Uterus (tissue), 4 donors: ENCODE data around the gene SLC6A18. TPM values are rescaled to one million over a fixed set of nuclear protein-coding genes. Genes with fewer than 3 reads are reported as not detected.
"Not testable (repeated sequence)": the region's sequence is repeated elsewhere in the genome, so short reads cannot be mapped to it uniquely, and the experiment has no call there.

Experiments used
- DNase-seq, 2 donors: peaks; one replicate each; pipeline ENCODE4 v3.0.0-alpha.2; 2019 to 2020
- H3K27ac ChIP-seq, 2 donors: fragments of 200-600 bp; sonication (generic); 1 replicate in 1 of 2; 2 replicates in 1 of 2; pipeline ENCODE4 v1.5.1; 2016 to 2018
- H3K27me3 ChIP-seq, 2 donors: fragments of 200-600 bp; sonication (generic); one replicate each; pipeline ENCODE4 v1.5.1; 2018 to 2019; ENCODE audit warnings: control low read depth in 1 of 2
- H3K36me3 ChIP-seq, 2 donors: fragments of 200-600 bp; sonication (generic); one replicate each; pipeline ENCODE4 v1.5.1; 2019; ENCODE audit warnings: control low read depth in 1 of 2
- H3K4me1 ChIP-seq, 2 donors: fragments of 200-600 bp; sonication (generic); one replicate each; pipeline ENCODE4 v1.5.1; 2018 to 2019; ENCODE audit warnings: control low read depth in 1 of 2
- H3K4me3 ChIP-seq, 2 donors: fragments of 200-600 bp; sonication (generic); 1 replicate in 1 of 2; 2 replicates in 1 of 2; pipeline ENCODE4 v1.5.1; 2018 to 2019; ENCODE audit warnings: mild to moderate bottlenecking in 1 of 2
- H3K9me3 ChIP-seq, 2 donors: fragments of 200-600 bp; sonication (generic); one replicate each; pipeline ENCODE4 v1.5.1; 2019; ENCODE audit warnings: control low read depth in 1 of 2
- POLR2A ChIP-seq, 2 donors: fragments of 450-650 bp; IDR thresholded peaks; one replicate each; pipeline ENCODE4 v1.6.1; 2016; ENCODE audit warnings: antibody characterized with exemption in 2 of 2, mild to moderate bottlenecking in 1 of 2, moderate library complexity in 1 of 2
- intact Hi-C: fragments of 100-400 bp; cut with DNase I; formaldehyde crosslinking; loops from one replicate; pipeline ENCODE4 v1.15.1; 2023; ENCODE audit warnings: low total_unique reads
- total RNA-seq, 4 donors: library from RNA; depleted of rRNA in 3 of 4; stranded (reverse); fragments of >200 nt in 3 of 4; gene quantifications; one replicate each; pipeline versions ENCODE4 v1.1.0 to v1.2.4, GENCODE V29; 2014 to 2023
- TF ChIP-seq, protein P1 (sequence below), 4 experiments: fragments of 200-600 bp in 2 of 4; fragments of 450-650 bp in 2 of 4; sonication (generic) in 2 of 4; IDR thresholded peaks; one replicate each; pipeline ENCODE4 v1.5.1; 2016 to 2019; ENCODE audit warnings: antibody characterized with exemption in 4 of 4, mild to moderate bottlenecking in 2 of 4, moderate library complexity in 1 of 4
- donor health status: DM: yes; HTN: yes; CAD: no.

The SLC6A18 gene
- total RNA-seq, 4 donors from 2014 or later, result not detected

GRCh38 chr5:1266791-1267190 lies 41.6 kb downstream of the SLC6A18 start:
- TF ChIP-seq, protein P1, sequence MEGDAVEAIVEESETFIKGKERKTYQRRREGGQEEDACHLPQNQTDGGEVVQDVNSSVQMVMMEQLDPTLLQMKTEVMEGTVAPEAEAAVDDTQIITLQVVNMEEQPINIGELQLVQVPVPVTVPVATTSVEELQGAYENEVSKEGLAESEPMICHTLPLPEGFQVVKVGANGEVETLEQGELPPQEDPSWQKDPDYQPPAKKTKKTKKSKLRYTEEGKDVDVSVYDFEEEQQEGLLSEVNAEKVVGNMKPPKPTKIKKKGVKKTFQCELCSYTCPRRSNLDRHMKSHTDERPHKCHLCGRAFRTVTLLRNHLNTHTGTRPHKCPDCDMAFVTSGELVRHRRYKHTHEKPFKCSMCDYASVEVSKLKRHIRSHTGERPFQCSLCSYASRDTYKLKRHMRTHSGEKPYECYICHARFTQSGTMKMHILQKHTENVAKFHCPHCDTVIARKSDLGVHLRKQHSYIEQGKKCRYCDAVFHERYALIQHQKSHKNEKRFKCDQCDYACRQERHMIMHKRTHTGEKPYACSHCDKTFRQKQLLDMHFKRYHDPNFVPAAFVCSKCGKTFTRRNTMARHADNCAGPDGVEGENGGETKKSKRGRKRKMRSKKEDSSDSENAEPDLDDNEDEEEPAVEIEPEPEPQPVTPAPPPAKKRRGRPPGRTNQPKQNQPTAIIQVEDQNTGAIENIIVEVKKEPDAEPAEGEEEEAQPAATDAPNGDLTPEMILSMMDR (IDR thresholded peaks at IDR 0.05), result no peak
- no peak for TF ChIP-seq POLR2A (IDR thresholded peaks at IDR 0.05)
- intact Hi-C loops, result no loop called here

DNA sequence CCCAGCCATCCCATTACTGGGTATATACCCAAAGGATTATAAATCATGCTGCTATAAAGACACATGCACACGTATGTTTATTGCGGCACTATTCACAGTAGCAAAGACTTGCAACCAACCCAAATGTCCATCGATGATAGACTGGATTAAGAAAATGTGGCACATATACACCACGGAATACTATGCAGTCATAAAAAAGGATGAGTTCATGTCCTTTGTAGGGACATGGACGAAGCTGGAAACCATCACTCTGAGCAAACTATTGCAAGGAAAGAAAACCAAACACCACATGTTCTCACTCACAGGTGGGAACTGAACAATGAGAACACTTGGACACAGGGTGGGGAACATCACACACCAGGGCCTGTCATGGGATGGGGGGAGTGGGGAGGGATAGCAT lies 42.3 kb downstream of the SLC6A18 start:
- H3K36me3 ChIP-seq, H3K27ac ChIP-seq, H3K9me3 ChIP-seq, H3K4me3 ChIP-seq, H3K27me3 ChIP-seq, DNase-seq, H3K4me1 ChIP-seq, intact Hi-C loops: not testable (repeated sequence)

More at GRCh38 chr5:1266791-1267190, 41.6 kb downstream of the SLC6A18 start:
- Histone ChIP-seq H3K4me3 (no peak overlapping the region), H3K9me3 (no peaks in the 10 kb centered on the region), H3K36me3 (no peaks in the 10 kb centered on the region), H3K4me1 (no peaks in the 10 kb centered on the region), H3K27me3 (no peaks in the 10 kb centered on the region), H3K27ac (no peak overlapping the region)
- DNase-seq, result no peak

DNA sequence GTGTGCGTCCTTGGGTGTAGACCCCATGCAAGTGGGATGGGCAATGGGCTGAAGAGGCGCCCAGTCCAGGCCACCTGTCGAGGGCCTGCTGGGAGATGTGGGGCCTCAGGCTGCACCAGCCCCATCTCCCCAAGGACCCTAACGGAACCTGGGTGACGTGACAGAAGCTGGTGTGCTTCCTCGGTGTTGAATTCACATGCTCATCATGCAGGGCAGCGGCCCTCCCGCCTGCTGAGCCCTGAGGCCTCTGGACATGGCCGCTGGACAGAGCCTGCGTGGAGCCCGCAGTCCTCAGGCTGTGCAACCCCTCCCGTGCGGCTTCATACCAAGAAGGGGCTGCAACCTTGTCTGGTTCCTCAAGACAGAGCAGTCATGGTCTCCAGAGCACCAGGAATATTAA lies 42.9 kb downstream of the SLC6A18 start:
- Histone ChIP-seq H3K27me3 (no peaks in the 10 kb centered on the region), H3K4me3 (no peak overlapping the region), H3K9me3 (no peaks in the 10 kb centered on the region), H3K36me3 (no peaks in the 10 kb centered on the region), H3K4me1 (no peaks in the 10 kb centered on the region), H3K27ac (no peak overlapping the region)
- TF ChIP-seq, protein P1 (IDR thresholded peaks at IDR 0.05), result no peak
- TF ChIP-seq POLR2A (IDR thresholded peaks at IDR 0.05), result no peak
- intact Hi-C loops, result no loop called here
- no peak for DNase-seq

DNA sequence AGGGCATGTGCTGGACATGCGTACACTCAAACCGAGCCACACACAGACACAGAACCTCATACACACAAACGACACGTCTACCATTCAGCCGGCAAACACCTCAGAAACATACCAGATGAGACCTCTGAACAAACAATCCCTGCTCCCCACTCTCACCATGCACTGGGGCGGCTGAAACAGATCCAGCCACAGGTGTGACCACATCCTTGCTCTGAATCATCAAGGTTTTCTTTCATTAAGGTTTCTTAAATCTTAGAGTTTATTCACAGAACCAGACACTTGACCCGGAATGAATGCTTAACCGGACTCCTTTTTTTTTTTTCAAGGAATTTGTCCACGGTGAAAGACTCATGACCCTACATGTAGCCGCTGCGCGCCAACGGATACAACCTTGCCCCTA lies 43.5 kb downstream of the SLC6A18 start:
- no peak for DNase-seq
- no peaks in the 10 kb centered on the region for H3K36me3 ChIP-seq
- H3K27ac ChIP-seq, result no peak overlapping the region
- intact Hi-C loops, result no loop called here
- H3K4me1 ChIP-seq, result no peaks in the 10 kb centered on the region
- no peaks in the 10 kb centered on the region for H3K27me3 ChIP-seq
- no peak overlapping the region for H3K4me3 ChIP-seq
- TF ChIP-seq, protein P1 (IDR thresholded peaks at IDR 0.05), result no peak
- no peak for TF ChIP-seq POLR2A (IDR thresholded peaks at IDR 0.05)
- no peaks in the 10 kb centered on the region for H3K9me3 ChIP-seq

DNA sequence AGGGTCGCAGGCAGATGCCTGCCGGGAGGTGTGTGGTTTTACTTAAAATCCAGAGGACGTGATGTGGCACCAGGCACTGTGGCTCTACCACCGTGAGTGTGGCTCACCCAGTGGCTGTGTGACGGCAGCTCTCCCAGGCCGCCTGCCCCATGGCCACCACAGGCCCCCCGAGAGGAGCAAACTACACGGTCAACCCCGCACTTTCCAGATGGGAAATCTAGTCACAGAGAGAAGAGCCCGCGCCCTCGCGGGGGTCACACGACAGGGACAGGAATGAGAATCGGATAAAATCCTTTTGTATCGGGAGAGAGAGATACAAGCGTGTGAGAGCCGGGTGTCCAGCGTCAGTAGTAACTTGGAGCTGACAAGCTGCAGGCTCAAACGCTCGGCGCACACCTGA lies 45.2 kb downstream of the SLC6A18 start:
- intact Hi-C loops, result no loop called here
- H3K27ac ChIP-seq, result no peak overlapping the region
- no peak for TF ChIP-seq POLR2A (IDR thresholded peaks at IDR 0.05)
- TF ChIP-seq, protein P1 (IDR thresholded peaks at IDR 0.05), result no peak
- H3K36me3 ChIP-seq, result no peaks in the 10 kb centered on the region
- no peak overlapping the region for H3K4me3 ChIP-seq
- no peaks in the 10 kb centered on the region for H3K9me3 ChIP-seq
- no peak for DNase-seq
- no peaks in the 10 kb centered on the region for H3K27me3 ChIP-seq
- H3K4me1 ChIP-seq, result no peaks in the 10 kb centered on the region
